Ishikawa (cell line): ENCODE measurements around the gene ADAM15.

Experiments used
- CEBPB ChIP-seq: IDR thresholded peaks from 2 replicates; pipeline ENCODE4 v1.6.1; 2012
- CREB1 ChIP-seq: IDR thresholded peaks from 2 replicates; pipeline ENCODE4 v1.6.1; 2012; ENCODE audit warnings: low read depth
- EGR1 ChIP-seq: IDR thresholded peaks from 2 replicates; pipeline ENCODE4 v1.6.1; 2012
- EP300 ChIP-seq: IDR thresholded peaks from 2 replicates; pipeline ENCODE4 v1.6.1; 2012; ENCODE audit warnings: borderline replicate concordance
- FOXM1 ChIP-seq: IDR thresholded peaks from 2 replicates; pipeline ENCODE4 v1.6.1; 2012; ENCODE audit warnings: low read depth, borderline replicate concordance
- MAX ChIP-seq: IDR thresholded peaks from 2 replicates; pipeline ENCODE4 v1.6.1; 2012
- NFIC ChIP-seq: IDR thresholded peaks from 2 replicates; pipeline ENCODE4 v1.6.1; 2012
- RAD21 ChIP-seq: IDR thresholded peaks from 2 replicates; pipeline ENCODE4 v1.6.1; 2012; ENCODE audit warnings: low read depth
- REST ChIP-seq: IDR thresholded peaks from 2 replicates; pipeline ENCODE4 v1.6.1; 2012; ENCODE audit warnings: low read depth, mild to moderate bottlenecking
- TAF1 ChIP-seq: IDR thresholded peaks from 2 replicates; pipeline ENCODE4 v1.6.1; 2012; ENCODE audit warnings: low read depth, mild to moderate bottlenecking
- TCF12 ChIP-seq: IDR thresholded peaks from 2 replicates; pipeline ENCODE4 v1.6.1; 2012; ENCODE audit warnings: low read depth
- TEAD4 ChIP-seq: IDR thresholded peaks from 2 replicates; pipeline ENCODE4 v1.6.1; 2012
- USF1 ChIP-seq: IDR thresholded peaks from 2 replicates; pipeline ENCODE4 v1.6.1; 2012
- YY1 ChIP-seq: IDR thresholded peaks from 2 replicates; pipeline ENCODE4 v1.6.1; 2012; ENCODE audit warnings: low read depth
- ZBTB7A ChIP-seq: IDR thresholded peaks from 2 replicates; pipeline ENCODE4 v1.6.1; 2012; ENCODE audit warnings: low read depth

The ADAM15 gene

GRCh38 chr1:155003227-155003765 is 47.8 kb upstream of the ADAM15 start:
- TF ChIP-seq NFIC (peak; percentile 77), CEBPB (no peak), USF1 (no peak), ZBTB7A (0 out of 2 replicates have a peak, but pooled peaks have one; percentile 1), YY1 (no peak)

- TF ChIP-seq TEAD4 (no peak), TCF12 (peak; percentile 15; the same call in 1 of the 2 replicates), EP300 (no peak; the same call in 1 of the 2 replicates), REST (no peak), FOXM1 (no peak), TAF1 (no peak), MAX (peak; percentile 57; the same call in 1 of the 2 replicates), USF1 (peak; percentile 45), RAD21 (no peak), ZBTB7A (peak; percentile 69), CEBPB (no peak), EGR1 (peak; percentile 70), YY1 (no peak), NFIC (no peak), CREB1 (no peak)
These were observed 47.3 kb upstream of the ADAM15 start for GRCh38 chr1:155003766-155004351.

- TF ChIP-seq CREB1 (no peak), TAF1 (no peak), YY1 (no peak), TCF12 (no peak), RAD21 (no peak), REST (no peak), CEBPB (no peak), EP300 (no peak)
These were observed 46.6 kb upstream of the ADAM15 start for GRCh38 chr1:155004352-155005075.

GRCh38 chr1:155005076-155006011 is 45.8 kb upstream of the ADAM15 start:
- no peak for TF ChIP-seq YY1
- no peak for TF ChIP-seq MAX
- TF ChIP-seq EGR1: no peak
- TF ChIP-seq FOXM1: no peak
- no peak for TF ChIP-seq TCF12
- no peak for TF ChIP-seq CREB1
- TF ChIP-seq TEAD4: no peak
- no peak for TF ChIP-seq CEBPB
- no peak for TF ChIP-seq RAD21
- TF ChIP-seq ZBTB7A: no peak

GRCh38 chr1:155006601-155007101 is 44.5 kb upstream of the ADAM15 start:
- TF ChIP-seq TEAD4: no peak
- TF ChIP-seq CREB1: no peak
- TF ChIP-seq ZBTB7A: no peak
